Stomach (tissue), 9 donors: ENCODE data around the gene PPP1R13B. TPM values are rescaled to one million over a fixed set of nuclear protein-coding genes. Genes with fewer than 3 reads are reported as not detected.

Experiments
- DNase-seq, 2 donors: peaks; one replicate each; pipeline versions ENCODE4 v3.0.0 to v3.0.0-alpha.2; 2013 to 2019
- H3K27ac ChIP-seq, 5 donors: fragments of 200-600 bp in 4 of 5; sonication (generic) in 4 of 5; one replicate each; pipeline ENCODE4 v1.5.1; 2013 to 2019; ENCODE audit warnings: mild to moderate bottlenecking in 1 of 5, moderate library complexity in 1 of 5
- H3K27me3 ChIP-seq, 3 donors: fragments of 200-600 bp; sonication (generic); one replicate each; pipeline ENCODE4 v1.5.1; 2017 to 2019; ENCODE audit warnings: mixed run types in 1 of 3
- H3K36me3 ChIP-seq, 4 donors: fragments of 200-600 bp; sonication (generic); 1 replicate in 3 of 4; 2 replicates in 1 of 4; pipeline ENCODE4 v1.5.1; 2016 to 2019
- H3K4me1 ChIP-seq, 4 donors: fragments of 200-600 bp; sonication (generic); one replicate each; pipeline ENCODE4 v1.5.1; 2016 to 2019
- H3K4me3 ChIP-seq, 4 donors: fragments of 200-600 bp; sonication (generic) in 3 of 4; one replicate each; pipeline ENCODE4 v1.5.1; 2016 to 2019; ENCODE audit warnings: mild to moderate bottlenecking in 1 of 4
- H3K9me3 ChIP-seq, 4 donors: fragments of 200-600 bp; sonication (generic); one replicate each; pipeline ENCODE4 v1.5.1; 2016 to 2019
- EP300 ChIP-seq: sonication (generic); formaldehyde crosslinking; IDR thresholded peaks from one replicate; pipeline ENCODE4 v1.6.1; 2017; ENCODE audit warnings: antibody characterized with exemption
- POLR2A ChIP-seq, 4 donors: fragments of 450-650 bp; IDR thresholded peaks; one replicate each; pipeline ENCODE4 v1.6.1; 2016; ENCODE audit warnings: antibody characterized with exemption in 4 of 4, control low read depth in 2 of 4, mild to moderate bottlenecking in 1 of 4, moderate library complexity in 1 of 4
- POLR2AphosphoS5 ChIP-seq, 3 donors: sonication (generic); formaldehyde crosslinking; IDR thresholded peaks; one replicate each; pipeline ENCODE4 v1.6.1; 2016; ENCODE audit warnings: antibody characterized with exemption in 3 of 3
- WGBS, 5 donors: extraction: QIAGEN DNeasy Blood & Tissue Kit in 3 of 5; methylation state at CpG; one replicate each; pipeline versions ENCODE4 v1.1.5 to v1.1.7; 2013 to 2018; 5-methylcytosine and 5-hydroxymethylcytosine counted together
- intact Hi-C: fragments of 100-400 bp; cut with DNase I; formaldehyde crosslinking; loops from one replicate; pipeline ENCODE4 v1.15.1; 2023; ENCODE audit warnings: low total_unique reads
- polyA plus RNA-seq, 3 donors: library from polyadenylated mRNA; stranded (reverse); fragments of 200-250 nt; gene quantifications; one replicate each; pipeline ENCODE4 v1.2.3, GENCODE V29; 2013
- total RNA-seq, 5 donors: library from RNA; depleted of rRNA; stranded (reverse); fragments of >200 nt; gene quantifications; one replicate each; pipeline versions ENCODE4 v1.1.0 to v1.2.3, GENCODE V29; 2014 to 2016
- TF ChIP-seq, protein P1 (sequence below), 7 experiments: fragments of 450-650 bp in 4 of 7; fragments of 200-600 bp in 3 of 7; sonication (generic) in 3 of 7; IDR thresholded peaks; one replicate each; pipeline ENCODE4 v1.5.1; 2016 to 2019; ENCODE audit warnings: antibody characterized with exemption in 7 of 7, control low read depth in 2 of 7, mild to moderate bottlenecking in 1 of 7
- donor health status: healthy with polysubstance abuse.
- donor health status: Bipolar disorder and iron deficiency.
- donor health status: healthy.

Gene PPP1R13B
- total and polyA plus RNA-seq, 8 donors = 10.8 to 84.0 (median 18.3) TPM

GRCh38 chr14:103729496-103730448 is 117.6 kb downstream of the PPP1R13B start:
- peaks cover 42 to 96% (median 78%) of the 10 kb centered on the region in 4 donors for H3K36me3 ChIP-seq
- no peaks in the 10 kb centered on the region for H3K9me3 ChIP-seq
- H3K4me3 ChIP-seq = no peak overlapping the region
- no peak for DNase-seq
- peak overlapping the region in 4 of 5 donors; percentile 26 to 69 (median 51) for H3K27ac ChIP-seq
- H3K27me3 ChIP-seq = no peaks in the 10 kb centered on the region
- H3K4me1 ChIP-seq = peaks cover 32 to 87% (median 68%) of the 10 kb centered on the region in 4 donors
- WGBS, 5 donors = 51 to 75% (median 57%) methylated on average over 15 to 24 of the region's 24 CpGs
- TF ChIP-seq, protein P1, sequence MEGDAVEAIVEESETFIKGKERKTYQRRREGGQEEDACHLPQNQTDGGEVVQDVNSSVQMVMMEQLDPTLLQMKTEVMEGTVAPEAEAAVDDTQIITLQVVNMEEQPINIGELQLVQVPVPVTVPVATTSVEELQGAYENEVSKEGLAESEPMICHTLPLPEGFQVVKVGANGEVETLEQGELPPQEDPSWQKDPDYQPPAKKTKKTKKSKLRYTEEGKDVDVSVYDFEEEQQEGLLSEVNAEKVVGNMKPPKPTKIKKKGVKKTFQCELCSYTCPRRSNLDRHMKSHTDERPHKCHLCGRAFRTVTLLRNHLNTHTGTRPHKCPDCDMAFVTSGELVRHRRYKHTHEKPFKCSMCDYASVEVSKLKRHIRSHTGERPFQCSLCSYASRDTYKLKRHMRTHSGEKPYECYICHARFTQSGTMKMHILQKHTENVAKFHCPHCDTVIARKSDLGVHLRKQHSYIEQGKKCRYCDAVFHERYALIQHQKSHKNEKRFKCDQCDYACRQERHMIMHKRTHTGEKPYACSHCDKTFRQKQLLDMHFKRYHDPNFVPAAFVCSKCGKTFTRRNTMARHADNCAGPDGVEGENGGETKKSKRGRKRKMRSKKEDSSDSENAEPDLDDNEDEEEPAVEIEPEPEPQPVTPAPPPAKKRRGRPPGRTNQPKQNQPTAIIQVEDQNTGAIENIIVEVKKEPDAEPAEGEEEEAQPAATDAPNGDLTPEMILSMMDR (IDR thresholded peaks at IDR 0.05) = no peak
- TF ChIP-seq POLR2A (IDR thresholded peaks at IDR 0.05) = no peak
- no peak for TF ChIP-seq EP300
- no peak for TF ChIP-seq POLR2AphosphoS5 (IDR thresholded peaks at IDR 0.05)
- intact Hi-C loops = no loop called here

DNA sequence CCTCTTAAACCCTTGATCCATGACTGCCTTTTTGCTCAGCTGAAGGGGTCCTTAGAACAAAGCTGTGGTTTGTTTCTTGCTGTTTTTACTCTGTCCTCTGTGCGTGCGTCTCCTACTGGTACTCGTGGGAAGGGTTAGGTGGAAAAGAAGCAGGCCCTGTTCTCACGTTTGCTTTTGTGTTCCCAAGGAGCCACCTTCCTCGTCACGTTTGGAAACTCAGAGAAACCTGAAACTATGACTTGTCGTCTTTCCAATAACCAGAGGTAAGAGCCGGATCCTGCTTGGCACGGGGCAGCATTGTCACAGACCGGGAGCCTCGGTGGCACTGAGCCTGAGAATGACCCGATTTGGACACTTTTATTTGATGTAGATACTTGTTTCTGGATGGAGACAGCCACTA is 118.7 kb downstream of the PPP1R13B start:
- 39 to 59% (median 47%) methylated on average over 12 of the region's 12 CpGs for WGBS, 5 donors
- no peak overlapping the region for H3K4me3 ChIP-seq
- intact Hi-C loops = no loop called here
- H3K27ac ChIP-seq = peak overlapping the region in 4 of 5 donors; percentile 39 to 69 (median 51)
- no peaks in the 10 kb centered on the region for H3K27me3 ChIP-seq
- TF ChIP-seq, protein P1 (IDR thresholded peaks at IDR 0.05) = peak in 1 of 7 experiments; percentile 36
- TF ChIP-seq POLR2AphosphoS5 (IDR thresholded peaks at IDR 0.05) = no peak
- no peak for TF ChIP-seq POLR2A (IDR thresholded peaks at IDR 0.05)
- H3K36me3 ChIP-seq = peaks cover 32 to 88% (median 67%) of the 10 kb centered on the region in 4 donors
- H3K9me3 ChIP-seq = no peaks in the 10 kb centered on the region
- peak in 1 of 2 donors; percentile 69 for DNase-seq
- H3K4me1 ChIP-seq = peaks cover 41 to 88% (median 73%) of the 10 kb centered on the region in 4 donors

DNA sequence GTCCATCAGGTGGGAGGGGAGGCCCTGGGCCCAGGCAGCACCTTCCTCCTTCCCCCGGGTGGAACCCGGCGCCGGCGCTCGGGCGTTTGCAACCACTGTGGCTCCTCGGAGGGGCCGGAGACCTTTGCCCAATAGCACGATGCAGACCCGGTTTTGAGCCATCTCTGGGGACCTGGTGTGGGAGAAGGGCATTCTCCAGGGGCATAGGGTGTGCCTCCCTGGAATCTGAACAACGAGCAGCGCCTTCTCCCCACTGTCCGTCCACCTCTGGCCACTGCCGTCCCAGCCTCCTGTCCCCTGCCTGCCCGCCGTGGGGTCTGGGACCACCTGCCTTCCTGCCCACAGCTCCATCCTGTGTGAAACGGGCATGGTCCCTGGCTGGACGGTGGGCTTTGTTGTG is 119.2 kb downstream of the PPP1R13B start:
- no peak for DNase-seq
- WGBS, 5 donors = 80 to 88% (median 85%) methylated on average over 18 to 19 of the region's 19 CpGs
- Histone ChIP-seq H3K27me3 (no peaks in the 10 kb centered on the region), H3K27ac (peak overlapping the region in 4 of 5 donors; percentile 26 to 69 (median 51)), H3K4me3 (no peak overlapping the region), H3K9me3 (no peaks in the 10 kb centered on the region), H3K36me3 (peaks cover 26 to 82% (median 62%) of the 10 kb centered on the region in 4 donors), H3K4me1 (peaks cover 47 to 94% (median 76%) of the 10 kb centered on the region in 4 donors)
- TF ChIP-seq EP300 = no peak
- TF ChIP-seq, protein P1 (IDR thresholded peaks at IDR 0.05) = no peak
- TF ChIP-seq POLR2AphosphoS5 (IDR thresholded peaks at IDR 0.05) = no peak
- TF ChIP-seq POLR2A (IDR thresholded peaks at IDR 0.05) = no peak
- intact Hi-C loops = no loop called here

- peak overlapping the region in 2 of 5 donors; percentile 40 to 69 for H3K27ac ChIP-seq
- no peaks in the 10 kb centered on the region for H3K27me3 ChIP-seq
- no peaks in the 10 kb centered on the region for H3K9me3 ChIP-seq
- H3K4me3 ChIP-seq = no peak overlapping the region
- 52 to 85% (median 57%) methylated on average over 29 to 53 of the region's 53 CpGs for WGBS, 5 donors
- intact Hi-C loops = no loop called here
- TF ChIP-seq EP300 (no peak), POLR2AphosphoS5 (IDR thresholded peaks at IDR 0.05) (peak in 1 of 3 donors; percentile 56)
- TF ChIP-seq, protein P1 (IDR thresholded peaks at IDR 0.05) = peak in 2 of 7 experiments; percentile 42
- H3K4me1 ChIP-seq = peaks cover 54 to 97% (median 81%) of the 10 kb centered on the region in 4 donors
- H3K36me3 ChIP-seq = peaks cover 21 to 75% (median 55%) of the 10 kb centered on the region in 4 donors
- peak; percentile 73 to 82 for DNase-seq
Observed at GRCh38 chr14:103727313-103727980, 119.9 kb downstream of the PPP1R13B start.
